AG08396 (cell line): ENCODE measurements around the gene OR2T2.
"Not testable (repeated sequence)": the region's sequence is repeated elsewhere in the genome, so short reads cannot be mapped to it uniquely, and the experiment has no call there.

Experiments
- DNase-seq: peaks from one replicate; pipeline ENCODE4 v3.0.0; 2012; ENCODE audit warnings: low spot score, mixed read lengths

The OR2T2 gene

GRCh38 chr1:248445399-248445798 is at the start of gene OR2T2:
TSS of gene OR2T2 (plus strand) at chr1:248445637. CDS start at chr1:248452798, 7,161 bp downstream.
- not testable (repeated sequence) for DNase-seq

DNA sequence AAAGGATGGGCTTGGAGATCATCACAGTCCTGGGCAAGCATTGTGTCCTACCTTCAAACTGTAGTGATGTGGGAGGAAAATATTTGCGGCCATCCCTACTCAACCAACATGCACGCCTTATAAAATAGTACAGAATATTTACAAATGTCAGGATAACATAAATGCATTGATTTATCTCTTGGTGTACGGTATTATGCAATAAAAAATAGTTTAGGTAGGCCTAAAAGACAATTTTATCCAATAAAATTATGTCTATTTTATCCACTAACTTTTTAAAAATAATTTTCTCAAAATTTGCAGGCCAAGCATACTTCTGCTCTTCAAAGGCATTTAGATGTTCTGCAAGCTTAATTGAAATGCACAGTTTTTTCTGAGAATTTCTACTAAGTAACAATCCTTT is 42.7 kb upstream of the OR2T2 start, which contains the start of gene OR2T1:
OR2T1 (plus strand) TSS at position 301 of the 400 bp plus-strand sequence. CDS start 3,100 bp downstream, outside the sequence.
- DNase-seq: no peak

DNA sequence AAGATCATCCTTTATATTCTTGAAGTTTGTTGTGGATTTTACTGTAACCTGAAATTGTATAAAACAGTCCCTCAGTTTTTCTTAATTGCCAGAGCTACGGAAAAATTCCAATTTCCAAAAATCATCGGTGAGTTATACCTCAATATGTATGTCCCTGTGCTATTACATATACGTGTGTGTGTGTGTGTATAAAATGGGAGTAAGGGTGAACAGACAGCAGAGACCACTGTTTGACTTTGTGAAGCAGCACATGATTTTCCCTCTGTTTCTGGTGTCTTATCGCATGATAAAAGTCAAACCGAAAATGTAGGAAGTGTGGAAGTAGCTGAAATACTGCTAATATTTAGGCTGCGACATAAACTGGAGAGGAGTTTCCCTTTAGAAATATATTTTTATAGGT is 41.4 kb upstream of the OR2T2 start:
- DNase-seq: peak; percentile 11

DNA sequence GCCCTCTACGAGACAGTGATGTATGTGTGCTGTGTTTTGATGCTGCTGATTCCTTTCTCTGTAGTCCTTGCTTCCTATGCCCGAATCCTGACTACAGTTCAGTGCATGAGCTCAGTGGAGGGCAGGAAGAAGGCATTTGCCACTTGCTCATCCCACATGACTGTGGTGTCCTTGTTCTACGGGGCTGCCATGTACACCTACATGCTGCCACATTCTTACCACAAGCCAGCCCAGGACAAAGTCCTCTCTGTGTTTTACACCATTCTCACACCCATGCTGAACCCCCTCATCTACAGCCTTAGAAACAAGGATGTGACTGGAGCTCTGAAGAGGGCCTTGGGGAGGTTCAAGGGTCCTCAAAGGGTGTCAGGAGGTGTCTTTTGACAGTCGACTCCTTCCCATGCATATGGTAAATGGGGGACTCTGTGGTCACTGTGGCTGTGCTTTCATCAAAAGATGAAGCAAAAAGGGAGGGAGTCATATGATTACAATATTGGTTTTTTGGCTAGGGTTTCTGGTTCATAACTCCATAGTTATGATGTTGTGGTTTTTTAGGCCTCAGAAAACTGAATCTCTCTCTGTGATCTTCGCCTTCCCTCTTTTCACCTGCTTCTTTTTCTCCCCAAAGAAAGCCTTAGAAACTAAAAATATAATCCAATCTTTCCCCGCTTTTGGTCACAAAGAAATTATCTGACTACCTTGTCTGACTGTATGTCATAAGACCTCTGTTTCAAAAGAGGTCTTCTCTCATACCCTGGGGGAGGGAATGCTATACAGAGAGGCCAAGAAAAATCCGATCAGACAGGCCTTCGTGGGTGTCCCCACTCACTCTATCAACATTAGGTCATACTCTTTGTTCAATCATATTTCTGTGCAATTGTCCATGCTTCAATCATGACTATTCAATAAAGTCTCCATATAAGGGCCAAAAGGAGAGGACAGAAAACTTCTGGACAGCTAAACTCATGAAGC is 38.4 kb upstream of the OR2T2 start:
- DNase-seq: no peak

DNA sequence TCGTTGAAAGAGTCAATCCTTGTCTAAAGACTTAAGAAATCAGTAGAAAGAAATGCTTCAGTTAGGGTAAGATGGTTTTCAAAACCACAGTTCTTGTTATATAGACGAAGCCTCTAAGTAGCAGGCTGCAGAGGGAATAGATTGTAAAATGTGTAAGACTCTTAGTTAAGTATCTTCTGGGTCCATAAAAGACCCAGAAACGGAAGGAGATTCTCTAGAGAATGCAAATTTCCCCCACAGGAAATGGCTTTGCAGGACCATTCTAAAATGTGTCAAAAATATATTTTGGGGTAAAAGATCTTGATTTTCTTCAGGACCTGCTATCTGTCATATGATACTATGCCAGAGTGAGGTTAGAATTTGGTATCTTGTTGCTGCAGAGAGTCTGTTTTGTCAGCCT is 29.2 kb upstream of the OR2T2 start:
- DNase-seq: no peak

DNA sequence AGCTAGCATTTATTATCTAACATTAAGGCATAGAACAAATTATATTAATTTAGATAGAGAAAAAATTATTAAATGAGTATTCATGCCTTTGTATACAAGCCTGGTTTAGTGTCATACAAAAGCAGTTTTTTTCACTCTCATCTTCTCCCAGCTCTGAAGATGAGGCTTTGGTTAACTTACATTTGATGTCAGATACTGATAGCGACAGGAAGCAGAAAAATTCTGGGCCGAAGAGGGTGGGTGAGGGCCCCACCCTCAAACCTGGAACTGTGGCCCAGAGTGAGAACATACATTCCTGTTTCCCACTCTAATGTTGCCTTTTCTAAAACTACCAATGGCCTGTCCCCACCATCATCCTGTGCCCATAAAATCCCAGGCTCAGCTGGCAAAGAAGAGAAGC is 27.6 kb upstream of the OR2T2 start:
- no peak for DNase-seq

- DNase-seq: no peak
Observed at GRCh38 chr1:248421384-248421783, 24.1 kb upstream of the OR2T2 start.

- not testable (repeated sequence) for DNase-seq
Observed at GRCh38 chr1:248427526-248428191, 17.8 kb upstream of the OR2T2 start.

DNA sequence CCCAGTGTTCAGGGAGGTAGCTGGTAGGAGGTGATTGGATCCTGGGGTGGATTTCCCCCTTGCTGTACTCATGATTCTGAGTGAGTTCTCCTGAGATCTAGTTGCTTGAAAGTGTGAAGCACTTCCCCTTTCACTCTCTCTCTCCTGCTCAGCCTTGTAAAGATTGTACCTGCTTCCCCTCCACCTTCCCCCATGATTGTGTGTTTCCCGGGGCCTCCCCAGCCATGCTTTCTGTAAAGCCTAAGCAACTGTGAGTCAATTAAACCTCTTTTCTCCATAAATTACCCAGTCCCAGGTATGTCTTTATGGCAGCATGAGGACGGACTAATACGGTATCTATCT is 17.3 kb upstream of the OR2T2 start:
- DNase-seq: not testable (repeated sequence)

DNA sequence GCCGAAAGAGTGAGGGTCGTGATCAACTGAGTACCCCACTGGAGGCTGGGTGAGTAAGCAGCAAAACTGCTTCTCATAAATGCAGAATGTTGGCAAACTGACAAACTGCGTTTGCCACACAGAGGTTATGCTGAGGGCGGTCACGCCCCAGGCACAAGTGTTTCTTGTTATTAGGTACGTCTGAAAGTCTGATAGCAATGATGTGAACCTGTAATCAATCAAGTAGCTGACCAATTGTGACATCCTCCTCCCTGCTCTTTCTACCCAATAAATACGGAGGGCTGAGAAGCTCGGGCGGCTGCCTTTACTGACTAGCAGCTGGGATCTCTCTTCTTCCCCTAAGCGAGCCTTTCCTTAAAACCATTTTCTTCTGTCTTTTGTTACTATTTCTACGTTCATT is 13.8 kb upstream of the OR2T2 start:
- not testable (repeated sequence) for DNase-seq

DNA sequence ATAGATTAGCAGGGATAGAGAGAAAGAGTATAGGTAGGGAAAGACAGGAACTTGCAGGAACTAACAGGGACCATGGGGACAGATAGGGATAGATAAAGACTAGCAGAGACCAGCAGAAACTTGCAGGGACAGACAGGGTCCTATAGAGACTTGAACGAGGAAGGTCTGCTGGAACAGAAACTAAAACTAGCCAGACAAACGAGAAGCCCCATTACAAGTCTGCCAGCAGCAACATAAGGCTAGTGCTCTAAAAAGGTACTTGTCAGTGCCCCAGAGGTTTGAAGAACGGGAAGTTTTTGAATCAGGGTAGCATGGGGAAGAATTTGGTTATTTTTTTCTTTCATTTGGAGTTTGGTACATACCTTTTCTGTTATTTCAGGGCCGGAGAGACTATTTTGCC is 13.2 kb upstream of the OR2T2 start:
- DNase-seq: not testable (repeated sequence)

DNA sequence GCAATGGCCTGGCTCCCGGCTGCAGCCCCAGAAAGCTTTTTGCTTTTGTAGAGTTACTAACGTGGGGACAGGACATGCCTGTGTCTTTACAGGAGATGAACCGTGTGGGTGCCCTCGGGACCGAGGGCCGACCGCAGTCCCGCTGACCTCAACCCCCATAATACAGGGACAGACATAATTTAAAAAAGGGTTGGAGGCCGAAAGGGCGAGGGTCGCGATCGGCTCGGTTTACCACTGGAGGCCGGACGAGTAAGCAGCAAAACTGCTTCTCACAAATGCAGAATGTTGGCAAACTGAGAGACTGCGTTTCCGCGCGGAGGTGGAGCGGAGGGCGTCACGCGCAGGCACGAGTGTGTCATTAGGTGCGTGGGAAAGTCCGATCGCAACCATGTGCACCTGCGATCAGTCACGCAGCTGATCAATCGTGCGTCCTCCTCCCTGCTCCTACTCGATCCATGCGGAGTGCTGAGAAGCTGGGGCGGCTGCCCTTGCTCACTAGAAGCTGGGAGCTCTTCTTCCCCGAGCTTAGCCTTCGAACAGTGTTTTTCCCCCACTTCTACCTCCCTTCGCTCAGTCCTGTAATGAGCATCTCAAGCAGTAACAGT is 11.5 kb upstream of the OR2T2 start:
- not testable (repeated sequence) for DNase-seq

GRCh38 chr1:248434913-248435312 is 10.5 kb upstream of the OR2T2 start:
- not testable (repeated sequence) for DNase-seq

GRCh38 chr1:248436303-248436702 is 9.1 kb upstream of the OR2T2 start:
- not testable (repeated sequence) for DNase-seq

DNA sequence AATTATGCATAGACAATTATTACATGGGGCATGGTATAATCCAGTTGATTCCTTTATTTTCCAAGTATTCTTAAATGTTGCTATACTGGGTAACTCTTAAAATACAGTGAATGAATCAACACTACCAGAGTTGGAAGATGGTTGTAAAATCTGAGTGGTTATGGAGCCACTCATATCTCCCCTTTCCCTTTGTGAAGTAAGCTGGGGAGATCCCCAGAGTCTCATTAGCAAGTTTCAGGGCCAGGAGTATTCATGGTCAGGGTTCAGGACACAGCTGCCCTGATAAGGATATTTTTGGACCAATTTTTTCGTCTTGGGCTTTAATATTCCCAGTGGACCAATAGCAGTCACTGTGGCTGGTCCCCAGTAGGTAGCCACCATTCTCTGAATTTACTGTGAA is 6.8 kb upstream of the OR2T2 start:
- not testable (repeated sequence) for DNase-seq

- not testable (repeated sequence) for DNase-seq
Observed at GRCh38 chr1:248439283-248439682, 6.2 kb upstream of the OR2T2 start.

- not testable (repeated sequence) for DNase-seq
Observed at GRCh38 chr1:248442500-248443277, 2.7 kb upstream of the OR2T2 start.

GRCh38 chr1:248444603-248445002 is 834 bp upstream of the OR2T2 start:
- DNase-seq: not testable (repeated sequence)

DNA sequence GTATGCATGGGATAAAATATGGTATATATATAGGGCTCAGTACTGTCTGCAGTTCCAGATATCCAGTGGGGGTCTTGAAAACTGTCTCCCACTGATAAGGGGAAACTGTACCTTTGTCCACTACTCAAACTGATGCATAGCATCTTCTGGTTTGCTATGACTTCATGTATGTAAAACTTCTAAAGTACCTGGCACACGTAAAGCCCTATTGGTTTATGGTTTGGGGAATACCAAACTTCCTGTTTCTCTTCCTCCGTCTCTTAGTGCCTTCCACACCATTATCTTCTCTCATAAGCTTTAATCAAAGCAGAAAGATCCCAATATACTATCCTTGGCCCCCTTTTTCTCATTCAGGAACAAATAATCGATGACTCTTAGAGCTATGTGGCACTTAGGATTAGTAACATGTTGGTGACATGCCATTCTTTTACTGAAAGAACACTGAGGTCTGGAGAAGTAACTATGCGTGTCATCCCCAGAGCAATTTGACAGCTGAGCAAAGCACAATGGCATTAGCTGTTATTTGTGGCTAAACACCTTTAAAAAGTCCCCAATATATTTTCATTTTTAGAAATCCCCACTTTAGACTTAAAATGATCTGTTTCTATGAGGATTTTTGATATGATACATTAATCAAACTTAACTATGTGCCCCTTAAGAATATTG is 3.1 kb downstream of the OR2T2 start:
- not testable (repeated sequence) for DNase-seq

- DNase-seq: not testable (repeated sequence)
Observed at GRCh38 chr1:248449821-248450465, 4.5 kb downstream of the OR2T2 start.
